Measurements from ENCODE around the gene STXBP5. TPM values are rescaled to one million over a fixed set of nuclear protein-coding genes. Genes with fewer than 3 reads are reported as not detected.

Gene STXBP5
- total RNA-seq, 1 donor, result 89.8 TPM

DNA sequence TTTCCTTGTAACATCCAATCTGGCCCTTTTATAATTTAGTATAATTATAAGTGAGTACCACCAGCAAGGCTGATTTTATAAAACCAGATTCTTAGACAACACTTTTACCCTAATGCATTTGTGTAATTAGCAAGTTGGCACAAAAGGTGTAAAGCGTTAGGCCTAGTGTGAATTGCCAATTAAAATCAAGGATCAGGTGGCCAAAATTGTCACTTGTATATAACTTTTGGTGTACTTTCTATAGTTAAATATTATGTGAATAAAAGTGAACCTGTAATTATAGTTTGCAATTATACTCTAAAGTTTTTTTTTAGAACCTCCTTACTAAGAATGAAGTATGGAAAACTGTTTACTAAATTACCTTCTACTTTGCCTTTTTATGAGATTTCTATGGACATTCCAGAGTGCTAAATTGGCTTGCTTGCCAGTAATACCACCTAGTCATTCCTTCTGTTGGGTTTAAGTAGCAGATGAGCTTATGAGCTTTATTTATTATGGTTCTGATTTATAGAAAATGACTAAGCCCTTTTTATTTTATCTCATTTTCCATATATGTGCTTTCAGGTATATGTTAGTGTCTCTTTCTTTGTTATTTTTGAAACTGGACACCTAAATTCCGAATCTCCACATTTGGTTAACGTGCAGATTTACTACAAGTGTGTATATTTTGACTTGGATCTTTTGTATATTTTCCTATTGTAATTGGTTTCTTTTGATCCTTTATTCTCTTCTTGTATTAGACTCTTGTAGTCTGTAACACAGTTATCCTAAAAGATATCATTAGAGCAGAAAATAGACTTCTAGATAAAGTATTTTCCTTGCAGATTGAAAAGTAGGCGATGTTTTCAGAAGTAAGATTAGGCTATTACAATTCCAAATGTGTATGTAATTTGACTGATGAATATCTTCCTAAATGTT lies 3.9 kb downstream of the STXBP5 start:
- DNase-seq (ENCODE audit: low read depth), result no peak
- no peak overlapping the region for H3K4me3 ChIP-seq (ENCODE audit: low read depth, low read length)

GRCh38 chr6:147209762-147210449 lies 5.7 kb downstream of the STXBP5 start:
- no peak overlapping the region for H3K4me3 ChIP-seq (ENCODE audit: low read depth, low read length)
- TF ChIP-seq, protein P1, sequence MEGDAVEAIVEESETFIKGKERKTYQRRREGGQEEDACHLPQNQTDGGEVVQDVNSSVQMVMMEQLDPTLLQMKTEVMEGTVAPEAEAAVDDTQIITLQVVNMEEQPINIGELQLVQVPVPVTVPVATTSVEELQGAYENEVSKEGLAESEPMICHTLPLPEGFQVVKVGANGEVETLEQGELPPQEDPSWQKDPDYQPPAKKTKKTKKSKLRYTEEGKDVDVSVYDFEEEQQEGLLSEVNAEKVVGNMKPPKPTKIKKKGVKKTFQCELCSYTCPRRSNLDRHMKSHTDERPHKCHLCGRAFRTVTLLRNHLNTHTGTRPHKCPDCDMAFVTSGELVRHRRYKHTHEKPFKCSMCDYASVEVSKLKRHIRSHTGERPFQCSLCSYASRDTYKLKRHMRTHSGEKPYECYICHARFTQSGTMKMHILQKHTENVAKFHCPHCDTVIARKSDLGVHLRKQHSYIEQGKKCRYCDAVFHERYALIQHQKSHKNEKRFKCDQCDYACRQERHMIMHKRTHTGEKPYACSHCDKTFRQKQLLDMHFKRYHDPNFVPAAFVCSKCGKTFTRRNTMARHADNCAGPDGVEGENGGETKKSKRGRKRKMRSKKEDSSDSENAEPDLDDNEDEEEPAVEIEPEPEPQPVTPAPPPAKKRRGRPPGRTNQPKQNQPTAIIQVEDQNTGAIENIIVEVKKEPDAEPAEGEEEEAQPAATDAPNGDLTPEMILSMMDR (IDR thresholded peaks at IDR 0.05; ENCODE audit: insufficient read depth, low read depth, low read length), result no peak
- DNase-seq (ENCODE audit: low read depth), result no peak

More for the DNA sequence above, 3.9 kb downstream of the STXBP5 start:
- TF ChIP-seq, protein P1 (IDR thresholded peaks at IDR 0.05; ENCODE audit: insufficient read depth, low read depth, low read length), result no peak

GRCh38 chr6:147211349-147211748 lies 7.1 kb downstream of the STXBP5 start:
- DNase-seq (ENCODE audit: low read depth), result no peak
- H3K4me3 ChIP-seq (ENCODE audit: low read depth, low read length), result no peak overlapping the region
- TF ChIP-seq, protein P1 (IDR thresholded peaks at IDR 0.05; ENCODE audit: insufficient read depth, low read depth, low read length), result no peak

DNA sequence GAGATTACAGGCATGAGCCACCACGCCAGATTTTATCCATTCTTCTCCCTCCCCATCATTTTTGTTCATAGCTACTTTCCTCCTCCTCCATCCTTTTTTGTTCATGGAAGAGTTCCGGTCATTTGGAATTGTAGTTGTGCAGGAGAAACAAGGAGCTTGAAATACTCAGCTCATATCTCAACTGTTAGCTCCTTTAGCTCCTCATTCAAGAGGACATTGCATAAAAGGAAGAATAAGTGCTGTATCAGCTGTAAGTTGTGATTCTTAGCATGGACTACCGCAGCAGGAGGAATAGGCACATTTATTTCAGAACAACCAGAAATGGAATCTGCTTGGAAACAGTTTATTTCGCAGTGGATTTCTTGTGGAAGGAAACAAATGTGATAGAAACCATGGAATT lies 7.6 kb downstream of the STXBP5 start:
- DNase-seq (ENCODE audit: low read depth), result no peak
- H3K4me3 ChIP-seq (ENCODE audit: low read depth, low read length), result no peak overlapping the region
- TF ChIP-seq, protein P1 (IDR thresholded peaks at IDR 0.05; ENCODE audit: insufficient read depth, low read depth, low read length), result no peak

- TF ChIP-seq, protein P1 (IDR thresholded peaks at IDR 0.05; ENCODE audit: insufficient read depth, low read depth, low read length), result no peak
- DNase-seq (ENCODE audit: low read depth), result no peak
Measured at GRCh38 chr6:147212622-147213021, 8.4 kb downstream of the STXBP5 start.

DNA sequence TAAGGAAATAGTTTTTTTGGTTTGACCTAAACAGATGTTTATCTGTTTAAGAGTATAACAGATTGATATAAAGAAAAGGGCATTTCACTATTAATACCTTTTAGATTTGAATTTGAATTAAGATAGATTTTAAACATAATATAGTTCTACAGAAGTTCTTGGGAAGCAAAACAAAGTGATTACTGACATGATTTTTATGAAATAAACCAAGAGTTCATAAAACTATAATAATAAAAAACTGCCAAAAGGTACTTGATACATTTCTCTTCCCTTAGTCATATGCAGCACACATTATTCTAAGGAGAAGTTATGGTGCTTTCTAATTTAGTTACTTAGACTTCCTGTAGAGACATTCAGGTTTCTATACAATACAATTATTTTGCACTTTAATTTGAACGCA lies 9.6 kb downstream of the STXBP5 start:
- H3K4me3 ChIP-seq (ENCODE audit: low read depth, low read length), result no peak overlapping the region
- no peak for DNase-seq (ENCODE audit: low read depth)
- TF ChIP-seq, protein P1 (IDR thresholded peaks at IDR 0.05; ENCODE audit: insufficient read depth, low read depth, low read length), result no peak

More at GRCh38 chr6:147212622-147213021, 8.4 kb downstream of the STXBP5 start:
- no peak overlapping the region for H3K4me3 ChIP-seq (ENCODE audit: low read depth, low read length)

All from fibroblast of villous mesenchyme (primary cell).